WTC11 (cell line): Measurements from ENCODE around the gene ACOXL.

Experiments used
- ESRRA ChIP-seq: sonication (generic); formaldehyde crosslinking; IDR thresholded peaks from 2 replicates; pipeline ENCODE4 v1.8.1; 2022; ENCODE audit warnings: mild to moderate bottlenecking, missing genetic modification reagents, borderline replicate concordance
- FOXJ3 ChIP-seq: sonication (generic); formaldehyde crosslinking; IDR thresholded peaks from 2 replicates; pipeline ENCODE4 v1.9.0; 2021; ENCODE audit warnings: missing genetic modification reagents, mild to moderate bottlenecking, borderline replicate concordance
- GABPB1 ChIP-seq: sonication (generic); formaldehyde crosslinking; IDR thresholded peaks from 2 replicates; pipeline ENCODE4 v1.8.1; 2023; ENCODE audit warnings: mild to moderate bottlenecking, missing genetic modification reagents
- IRF2 ChIP-seq: sonication (generic); formaldehyde crosslinking; IDR thresholded peaks from 2 replicates; pipeline ENCODE4 v1.8.0; 2022; ENCODE audit warnings: low read depth, missing genetic modification reagents, borderline replicate concordance
- NFATC4 ChIP-seq: fragments of 250-450 bp; sonication (Bioruptor Pico); IDR thresholded peaks from 2 replicates; pipeline ENCODE4 v1.9.0; 2021; ENCODE audit warnings: mild to moderate bottlenecking
- NFYB ChIP-seq: sonication (generic); formaldehyde crosslinking; conservative IDR thresholded peaks from 2 replicates; pipeline ENCODE4 v1.8.0; 2022; ENCODE audit warnings: low read depth, missing genetic modification reagents
- TF ChIP-seq, protein P1 (sequence below): sonication (generic); formaldehyde crosslinking; IDR thresholded peaks from 2 replicates; pipeline ENCODE4 v1.8.0; 2022; ENCODE audit warnings: missing genetic modification reagents
- TF ChIP-seq, protein P2 (sequence below): fragments of 200-600 bp; IDR thresholded peaks from 2 replicates; pipeline ENCODE4 v1.8.0; 2022; ENCODE audit warnings: antibody characterized with exemption
- TF ChIP-seq, protein P3 (sequence below): sonication (generic); formaldehyde crosslinking; IDR thresholded peaks from 2 replicates; pipeline ENCODE4 v1.8.1; 2022; ENCODE audit warnings: mild to moderate bottlenecking, missing genetic modification reagents, moderate library complexity, borderline replicate concordance

DNA sequence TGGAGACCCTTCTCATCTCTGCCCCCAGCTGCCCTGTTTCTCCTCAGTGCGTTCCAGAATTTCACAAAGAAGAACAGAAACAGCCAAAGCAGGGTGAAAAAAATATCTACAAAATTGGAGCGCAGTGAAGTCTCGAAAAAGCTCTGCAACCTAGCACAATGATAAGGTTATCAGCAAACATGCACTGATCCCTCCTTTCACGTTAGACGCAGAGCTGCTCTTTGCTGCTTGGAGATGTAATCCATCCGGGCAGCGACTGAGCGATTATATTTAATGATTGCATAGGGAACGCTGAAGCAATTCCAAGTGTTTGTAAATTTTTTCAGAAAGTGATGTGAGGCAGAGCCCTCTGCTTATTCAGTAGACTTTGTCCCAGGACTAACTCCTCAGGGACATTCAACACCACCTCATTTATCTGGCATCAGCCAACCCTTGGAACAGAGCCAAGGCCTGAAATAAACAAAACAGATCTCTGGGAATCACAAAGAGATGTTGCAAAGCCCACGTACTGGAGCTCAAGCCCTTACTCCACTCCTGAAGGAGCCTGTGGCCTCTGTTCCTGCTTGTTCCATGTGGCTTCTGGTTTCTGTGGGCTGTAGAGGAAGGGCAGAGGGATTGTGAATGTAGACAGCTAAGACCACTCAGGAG is 215.8 kb downstream of the ACOXL start:
- TF ChIP-seq, protein P1, sequence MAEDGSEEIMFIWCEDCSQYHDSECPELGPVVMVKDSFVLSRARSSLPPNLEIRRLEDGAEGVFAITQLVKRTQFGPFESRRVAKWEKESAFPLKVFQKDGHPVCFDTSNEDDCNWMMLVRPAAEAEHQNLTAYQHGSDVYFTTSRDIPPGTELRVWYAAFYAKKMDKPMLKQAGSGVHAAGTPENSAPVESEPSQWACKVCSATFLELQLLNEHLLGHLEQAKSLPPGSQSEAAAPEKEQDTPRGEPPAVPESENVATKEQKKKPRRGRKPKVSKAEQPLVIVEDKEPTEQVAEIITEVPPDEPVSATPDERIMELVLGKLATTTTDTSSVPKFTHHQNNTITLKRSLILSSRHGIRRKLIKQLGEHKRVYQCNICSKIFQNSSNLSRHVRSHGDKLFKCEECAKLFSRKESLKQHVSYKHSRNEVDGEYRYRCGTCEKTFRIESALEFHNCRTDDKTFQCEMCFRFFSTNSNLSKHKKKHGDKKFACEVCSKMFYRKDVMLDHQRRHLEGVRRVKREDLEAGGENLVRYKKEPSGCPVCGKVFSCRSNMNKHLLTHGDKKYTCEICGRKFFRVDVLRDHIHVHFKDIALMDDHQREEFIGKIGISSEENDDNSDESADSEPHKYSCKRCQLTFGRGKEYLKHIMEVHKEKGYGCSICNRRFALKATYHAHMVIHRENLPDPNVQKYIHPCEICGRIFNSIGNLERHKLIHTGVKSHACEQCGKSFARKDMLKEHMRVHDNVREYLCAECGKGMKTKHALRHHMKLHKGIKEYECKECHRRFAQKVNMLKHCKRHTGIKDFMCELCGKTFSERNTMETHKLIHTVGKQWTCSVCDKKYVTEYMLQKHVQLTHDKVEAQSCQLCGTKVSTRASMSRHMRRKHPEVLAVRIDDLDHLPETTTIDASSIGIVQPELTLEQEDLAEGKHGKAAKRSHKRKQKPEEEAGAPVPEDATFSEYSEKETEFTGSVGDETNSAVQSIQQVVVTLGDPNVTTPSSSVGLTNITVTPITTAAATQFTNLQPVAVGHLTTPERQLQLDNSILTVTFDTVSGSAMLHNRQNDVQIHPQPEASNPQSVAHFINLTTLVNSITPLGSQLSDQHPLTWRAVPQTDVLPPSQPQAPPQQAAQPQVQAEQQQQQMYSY (CRISPR knock-in tag), result no peak
- TF ChIP-seq, protein P2, sequence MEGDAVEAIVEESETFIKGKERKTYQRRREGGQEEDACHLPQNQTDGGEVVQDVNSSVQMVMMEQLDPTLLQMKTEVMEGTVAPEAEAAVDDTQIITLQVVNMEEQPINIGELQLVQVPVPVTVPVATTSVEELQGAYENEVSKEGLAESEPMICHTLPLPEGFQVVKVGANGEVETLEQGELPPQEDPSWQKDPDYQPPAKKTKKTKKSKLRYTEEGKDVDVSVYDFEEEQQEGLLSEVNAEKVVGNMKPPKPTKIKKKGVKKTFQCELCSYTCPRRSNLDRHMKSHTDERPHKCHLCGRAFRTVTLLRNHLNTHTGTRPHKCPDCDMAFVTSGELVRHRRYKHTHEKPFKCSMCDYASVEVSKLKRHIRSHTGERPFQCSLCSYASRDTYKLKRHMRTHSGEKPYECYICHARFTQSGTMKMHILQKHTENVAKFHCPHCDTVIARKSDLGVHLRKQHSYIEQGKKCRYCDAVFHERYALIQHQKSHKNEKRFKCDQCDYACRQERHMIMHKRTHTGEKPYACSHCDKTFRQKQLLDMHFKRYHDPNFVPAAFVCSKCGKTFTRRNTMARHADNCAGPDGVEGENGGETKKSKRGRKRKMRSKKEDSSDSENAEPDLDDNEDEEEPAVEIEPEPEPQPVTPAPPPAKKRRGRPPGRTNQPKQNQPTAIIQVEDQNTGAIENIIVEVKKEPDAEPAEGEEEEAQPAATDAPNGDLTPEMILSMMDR, result no peak
- no peak for TF ChIP-seq NFYB (CRISPR knock-in tag)
- TF ChIP-seq GABPB1 (CRISPR knock-in tag), result no peak
- no peak for TF ChIP-seq FOXJ3 (CRISPR knock-in tag)
- TF ChIP-seq, protein P3, sequence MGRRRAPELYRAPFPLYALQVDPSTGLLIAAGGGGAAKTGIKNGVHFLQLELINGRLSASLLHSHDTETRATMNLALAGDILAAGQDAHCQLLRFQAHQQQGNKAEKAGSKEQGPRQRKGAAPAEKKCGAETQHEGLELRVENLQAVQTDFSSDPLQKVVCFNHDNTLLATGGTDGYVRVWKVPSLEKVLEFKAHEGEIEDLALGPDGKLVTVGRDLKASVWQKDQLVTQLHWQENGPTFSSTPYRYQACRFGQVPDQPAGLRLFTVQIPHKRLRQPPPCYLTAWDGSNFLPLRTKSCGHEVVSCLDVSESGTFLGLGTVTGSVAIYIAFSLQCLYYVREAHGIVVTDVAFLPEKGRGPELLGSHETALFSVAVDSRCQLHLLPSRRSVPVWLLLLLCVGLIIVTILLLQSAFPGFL (CRISPR knock-in tag), result no peak
- TF ChIP-seq ESRRA (CRISPR knock-in tag), result no peak
- TF ChIP-seq IRF2 (CRISPR knock-in tag), result no peak
- TF ChIP-seq NFATC4 (CRISPR knock-in tag), result no peak
